GM10847 (cell line): Measurements from ENCODE around the gene KIF12.

Experiments used
- POLR2A ChIP-seq: IDR thresholded peaks from 2 replicates; pipeline ENCODE4 v1.6.1; 2011; ENCODE audit not compliant: insufficient read length; ENCODE audit errors: extremely low read depth

KIF12 gene

GRCh38 chr9:114114364-114114763 is 15.3 kb upstream of the KIF12 start:
- no peak for TF ChIP-seq POLR2A

- no peak for TF ChIP-seq POLR2A
These were observed 13.9 kb upstream of the KIF12 start for GRCh38 chr9:114112778-114113584.

GRCh38 chr9:114112325-114112724 is 13.2 kb upstream of the KIF12 start:
- TF ChIP-seq POLR2A = no peak

GRCh38 chr9:114110180-114110579 is 11.1 kb upstream of the KIF12 start:
- no peak for TF ChIP-seq POLR2A

GRCh38 chr9:114109124-114109523 is 10.0 kb upstream of the KIF12 start:
- TF ChIP-seq POLR2A = no peak

GRCh38 chr9:114108016-114108833 is 9.1 kb upstream of the KIF12 start:
- TF ChIP-seq POLR2A = no peak

- TF ChIP-seq POLR2A = no peak
These were observed 8.4 kb upstream of the KIF12 start for GRCh38 chr9:114107286-114108001.

GRCh38 chr9:114105236-114105635 is 6.1 kb upstream of the KIF12 start:
- TF ChIP-seq POLR2A = no peak

- no peak for TF ChIP-seq POLR2A
These were observed 3.4 kb upstream of the KIF12 start for GRCh38 chr9:114102484-114102883.

GRCh38 chr9:114100536-114100935 is 1.4 kb upstream of the KIF12 start:
- TF ChIP-seq POLR2A = no peak

- no peak for TF ChIP-seq POLR2A
These were observed 678 bp upstream of the KIF12 start for GRCh38 chr9:114099669-114100270.

GRCh38 chr9:114098021-114098935 is 814 bp downstream of the KIF12 start:
- no peak for TF ChIP-seq POLR2A

- TF ChIP-seq POLR2A = no peak
These were observed 1.5 kb downstream of the KIF12 start for GRCh38 chr9:114097613-114098020.
